Measurements from ENCODE around the gene FAM186B.

- TF ChIP-seq CTCF (tag by site-specific recombination; IDR thresholded peaks at IDR 0.05): no peak
- TF ChIP-seq ZNF280C (tag by site-specific recombination; IDR thresholded peaks at IDR 0.05): no peak
- TF ChIP-seq ZNF704 (tag by site-specific recombination; IDR thresholded peaks at IDR 0.05): no peak
- TF ChIP-seq ZNF146 (tag by site-specific recombination; IDR thresholded peaks at IDR 0.05): no peak
- no peak for TF ChIP-seq YY1 (tag by site-specific recombination; IDR thresholded peaks at IDR 0.05)
- no peak for TF ChIP-seq RBAK (tag by site-specific recombination; IDR thresholded peaks at IDR 0.05)
- TF ChIP-seq ZNF776 (tag by site-specific recombination; IDR thresholded peaks at IDR 0.05; ENCODE audit: borderline replicate concordance): no peak
Measured at GRCh38 chr12:49554266-49554665, 51.2 kb downstream of the FAM186B start.

All from HEK293 (cell line).